ENCODE measurements around the gene PNMA8A.

- TF ChIP-seq BCL11A (IDR thresholded peaks at IDR 0.05; ENCODE audit: low read depth, low read length) (no peak), NFYA (IDR thresholded peaks at IDR 0.05; ENCODE audit: borderline replicate concordance, low read depth, low read length) (no peak), REST (IDR thresholded peaks at IDR 0.05; ENCODE audit: low read depth, low read length) (no peak), SMARCA5 (IDR thresholded peaks at IDR 0.05) (no peak), EZH2 (IDR thresholded peaks at IDR 0.05; ENCODE audit: borderline replicate concordance, control insufficient read depth, low read depth, low read length) (no peak), POLR2AphosphoS5 (IDR thresholded peaks at IDR 0.05; ENCODE audit: low read length) (no peak), POU2F2 (IDR thresholded peaks at IDR 0.05; ENCODE audit: borderline replicate concordance, low read depth, low read length) (no peak), SMAD1 (IDR thresholded peaks at IDR 0.05; ENCODE audit: low read depth, partially characterized antibody) (no peak)
- TF ChIP-seq, protein P1, sequence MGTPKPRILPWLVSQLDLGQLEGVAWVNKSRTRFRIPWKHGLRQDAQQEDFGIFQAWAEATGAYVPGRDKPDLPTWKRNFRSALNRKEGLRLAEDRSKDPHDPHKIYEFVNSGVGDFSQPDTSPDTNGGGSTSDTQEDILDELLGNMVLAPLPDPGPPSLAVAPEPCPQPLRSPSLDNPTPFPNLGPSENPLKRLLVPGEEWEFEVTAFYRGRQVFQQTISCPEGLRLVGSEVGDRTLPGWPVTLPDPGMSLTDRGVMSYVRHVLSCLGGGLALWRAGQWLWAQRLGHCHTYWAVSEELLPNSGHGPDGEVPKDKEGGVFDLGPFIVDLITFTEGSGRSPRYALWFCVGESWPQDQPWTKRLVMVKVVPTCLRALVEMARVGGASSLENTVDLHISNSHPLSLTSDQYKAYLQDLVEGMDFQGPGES (IDR thresholded peaks at IDR 0.05) = no peak
Observed at GRCh38 chr19:46463516-46463915, 7.8 kb downstream of the PNMA8A start.

All from GM12878 (cell line).